Body of pancreas (tissue), 4 donors: ENCODE results near the gene RHBDL1. TPM values are rescaled to one million over a fixed set of nuclear protein-coding genes. Genes with fewer than 3 reads are reported as not detected.

Experiments used
- ATAC-seq: fragments of 150-250 bp; one replicate; pipeline ENCODE4 v1.9.1; 2016
- DNase-seq, 4 donors: peaks; one replicate each; pipeline ENCODE4 v3.0.0-alpha.2; 2019
- H3K27ac ChIP-seq, 4 donors: fragments of 200-600 bp; sonication (generic); 1 replicate in 3 of 4; 2 replicates in 1 of 4; pipeline versions ENCODE4 v1.5.1 to v1.6.1; 2016 to 2019; ENCODE audit warnings: mild to moderate bottlenecking in 1 of 4, mixed read lengths in 1 of 4, moderate library complexity in 1 of 4
- H3K27me3 ChIP-seq, 2 donors: fragments of 200-600 bp; sonication (generic); one replicate each; pipeline ENCODE4 v1.6.0; 2016; ENCODE audit warnings: mild to moderate bottlenecking in 1 of 2
- H3K36me3 ChIP-seq, 2 donors: fragments of 200-600 bp; sonication (generic); replicated peaks in 1 of 2; 2 replicates each; pipeline ENCODE4 v1.5.1; 2016; ENCODE audit warnings: low read depth in 2 of 2; ENCODE audit not compliant: insufficient read depth in 1 of 2
- H3K4me1 ChIP-seq: fragments of 200-600 bp; sonication (generic); one replicate; pipeline ENCODE4 v1.6.0; 2016
- H3K4me3 ChIP-seq, 2 donors: fragments of 200-600 bp; sonication (generic); 1 replicate in 1 of 2; 2 replicates in 1 of 2; pipeline ENCODE4 v1.5.1; 2016 to 2019
- H3K9me3 ChIP-seq, 3 donors: fragments of 200-600 bp; sonication (generic); 1 replicate in 2 of 3; 2 replicates in 1 of 3; pipeline ENCODE4 v1.5.1; 2016
- POLR2A ChIP-seq, 3 donors: fragments of 450-650 bp; IDR thresholded peaks; one replicate each; pipeline ENCODE4 v1.6.1; 2016; ENCODE audit warnings: antibody characterized with exemption in 3 of 3, mild to moderate bottlenecking in 2 of 3
- WGBS, 2 donors: methylation state at CpG; one replicate each; pipeline ENCODE4 v1.1.5; 2017; 5-methylcytosine and 5-hydroxymethylcytosine counted together
- intact Hi-C: fragments of 100-400 bp; cut with DNase I; formaldehyde crosslinking; loops from one replicate; pipeline ENCODE4 v1.15.1; 2023
- total RNA-seq, 2 donors: library from RNA; depleted of rRNA; stranded (reverse); fragments of >200 nt; gene quantifications; one replicate each; pipeline ENCODE4 v1.1.0, GENCODE V29; 2016
- TF ChIP-seq, protein P1 (sequence below), 7 experiments: fragments of 450-650 bp in 4 of 7; fragments of 200-600 bp in 3 of 7; sonication (generic) in 3 of 7; IDR thresholded peaks; one replicate each; pipeline ENCODE4 v1.5.1; 2016 to 2019; ENCODE audit warnings: antibody characterized with exemption in 7 of 7

Gene RHBDL1
- total RNA-seq, 2 donors from 2014 or later, result 1.8 to 4.3 TPM

DNA sequence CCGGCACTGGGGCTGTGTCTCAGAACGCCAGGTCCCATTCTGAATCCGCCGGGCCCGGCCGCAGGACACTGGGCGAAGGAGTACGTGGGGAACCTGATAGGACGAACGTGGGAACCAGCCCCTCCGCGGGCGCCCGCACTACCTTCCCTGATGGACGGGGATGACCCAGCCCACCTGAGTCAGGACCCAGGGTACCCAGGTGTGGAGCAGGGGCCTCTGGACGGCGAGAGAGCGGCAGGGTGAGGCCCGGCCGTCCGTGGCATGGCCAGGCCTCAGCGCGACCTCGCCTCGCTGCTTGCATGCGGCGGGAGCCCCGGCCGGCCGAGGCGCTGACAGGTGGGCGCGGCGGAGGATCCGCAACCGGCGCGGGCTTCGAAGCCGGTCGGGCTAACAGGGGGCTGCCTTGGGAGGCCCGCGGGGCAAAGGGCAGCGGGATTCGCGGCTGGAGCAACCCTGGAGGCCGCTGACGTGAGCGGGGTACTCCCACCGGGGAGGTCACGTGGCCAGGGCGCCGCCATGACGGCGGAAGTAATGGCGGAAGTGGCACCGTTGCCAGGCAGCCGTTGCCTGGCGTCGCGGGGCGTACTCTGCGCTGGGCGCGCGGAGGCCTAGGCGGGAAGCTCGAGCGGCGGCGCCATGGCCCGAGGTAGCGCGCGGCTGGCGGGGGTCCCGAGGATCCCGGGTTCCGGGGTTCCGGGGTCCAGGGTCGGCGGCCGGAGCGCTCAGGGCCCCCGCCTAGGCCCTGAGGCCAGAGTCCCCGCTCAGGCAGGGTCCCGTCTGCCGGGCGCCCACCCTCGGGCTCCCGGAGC, 26.5 kb upstream of the RHBDL1 start, which contains the start of gene WDR90:
TSS of gene WDR90 (plus strand) at position 585 of the 809 bp plus-strand sequence. CDS start at position 637, 52 bp downstream.
- peaks cover 65% of the 10 kb centered on the region for H3K4me1 ChIP-seq
- TF ChIP-seq, protein P1, sequence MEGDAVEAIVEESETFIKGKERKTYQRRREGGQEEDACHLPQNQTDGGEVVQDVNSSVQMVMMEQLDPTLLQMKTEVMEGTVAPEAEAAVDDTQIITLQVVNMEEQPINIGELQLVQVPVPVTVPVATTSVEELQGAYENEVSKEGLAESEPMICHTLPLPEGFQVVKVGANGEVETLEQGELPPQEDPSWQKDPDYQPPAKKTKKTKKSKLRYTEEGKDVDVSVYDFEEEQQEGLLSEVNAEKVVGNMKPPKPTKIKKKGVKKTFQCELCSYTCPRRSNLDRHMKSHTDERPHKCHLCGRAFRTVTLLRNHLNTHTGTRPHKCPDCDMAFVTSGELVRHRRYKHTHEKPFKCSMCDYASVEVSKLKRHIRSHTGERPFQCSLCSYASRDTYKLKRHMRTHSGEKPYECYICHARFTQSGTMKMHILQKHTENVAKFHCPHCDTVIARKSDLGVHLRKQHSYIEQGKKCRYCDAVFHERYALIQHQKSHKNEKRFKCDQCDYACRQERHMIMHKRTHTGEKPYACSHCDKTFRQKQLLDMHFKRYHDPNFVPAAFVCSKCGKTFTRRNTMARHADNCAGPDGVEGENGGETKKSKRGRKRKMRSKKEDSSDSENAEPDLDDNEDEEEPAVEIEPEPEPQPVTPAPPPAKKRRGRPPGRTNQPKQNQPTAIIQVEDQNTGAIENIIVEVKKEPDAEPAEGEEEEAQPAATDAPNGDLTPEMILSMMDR (IDR thresholded peaks at IDR 0.05), result peak in 1 of 7 experiments; percentile 10
- TF ChIP-seq POLR2A (IDR thresholded peaks at IDR 0.05), result peak; percentile 39 to 63 (median 56)

DNA sequence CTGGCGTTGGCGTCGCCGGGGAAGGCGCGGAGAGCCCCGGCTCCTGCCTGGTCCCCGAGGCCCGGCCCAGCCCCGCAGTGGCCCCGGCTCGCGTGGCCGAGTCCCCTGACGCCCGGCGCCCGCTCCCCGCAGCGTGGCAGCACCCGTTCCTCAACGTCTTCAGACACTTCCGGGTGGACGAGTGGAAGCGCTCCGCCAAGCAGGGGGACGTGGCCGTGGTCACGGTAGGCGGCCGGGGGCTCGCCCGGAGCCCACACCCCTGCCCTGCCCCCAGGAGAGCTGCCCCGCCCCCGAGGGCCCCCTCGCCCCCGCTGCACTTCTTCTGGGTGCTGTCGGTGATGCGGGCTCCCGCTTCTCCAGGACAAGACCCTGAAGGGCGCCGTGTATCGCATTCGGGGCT, 25.8 kb upstream of the RHBDL1 start:
- WGBS, 2 donors, result 2 to 18% methylated on average over 7 to 43 of the region's 44 CpGs
- Histone ChIP-seq H3K36me3 (no peaks in the 10 kb centered on the region), H3K4me3 (peak overlapping the region; percentile 37 to 70), H3K27me3 (no peaks in the 10 kb centered on the region), H3K9me3 (no peaks in the 10 kb centered on the region), H3K27ac (peak overlapping the region in 3 of 4 donors; percentile 95 to 96 (median 95)), H3K4me1 (peaks cover 58% of the 10 kb centered on the region)
- no peak for DNase-seq
- TF ChIP-seq, protein P1 (IDR thresholded peaks at IDR 0.05), result no peak
- TF ChIP-seq POLR2A (IDR thresholded peaks at IDR 0.05), result no peak
- intact Hi-C loops, result no loop called here
- no peak for ATAC-seq

More for the DNA sequence above, 26.5 kb upstream of the RHBDL1 start, which contains the start of gene WDR90:
- no peaks in the 10 kb centered on the region for H3K27me3 ChIP-seq
- WGBS, 2 donors, result 8% methylated on average over 90 of the region's 91 CpGs; no CpG with 5 or more reads in 1 of the 2 donors
- DNase-seq (peak; percentile 92 to 94 (median 92)), ATAC-seq (peak; percentile 89)
- intact Hi-C loops, result no loop called here
- peak within 1 kb of the TSS; percentile 37 to 70 for H3K4me3 ChIP-seq
- H3K27ac ChIP-seq, result peak within 1 kb of the TSS; percentile 92 to 96 (median 95)
- no peaks in the 10 kb centered on the region for H3K36me3 ChIP-seq
- no peaks in the 10 kb centered on the region for H3K9me3 ChIP-seq

DNA sequence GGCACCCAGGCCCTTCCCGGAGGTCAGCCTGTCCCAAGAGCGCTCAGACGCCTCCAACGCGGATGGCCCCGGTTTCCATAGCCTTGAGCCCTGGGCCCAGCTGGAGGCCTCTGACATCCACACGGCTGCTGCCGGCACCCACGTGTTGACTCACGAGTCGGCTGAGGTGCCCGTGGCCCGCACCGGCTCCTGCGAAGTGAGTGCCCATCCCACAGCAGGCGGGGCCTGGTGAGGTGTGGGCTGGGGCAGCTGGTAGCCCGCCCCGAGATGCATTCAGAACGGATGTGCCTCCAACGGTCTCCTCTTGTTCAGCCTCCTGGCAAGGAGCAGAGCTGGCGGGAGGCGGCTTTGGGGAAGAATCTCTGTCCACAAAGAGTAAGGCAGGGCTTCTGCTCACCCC, 23.6 kb upstream of the RHBDL1 start:
- Histone ChIP-seq H3K27me3 (no peaks in the 10 kb centered on the region), H3K36me3 (no peaks in the 10 kb centered on the region), H3K27ac (no peak overlapping the region), H3K4me3 (no peak overlapping the region), H3K4me1 (peaks cover 36% of the 10 kb centered on the region), H3K9me3 (no peaks in the 10 kb centered on the region)
- ATAC-seq (no peak), DNase-seq (no peak)
- intact Hi-C loops, result no loop called here
- TF ChIP-seq, protein P1 (IDR thresholded peaks at IDR 0.05), result no peak
- no peak for TF ChIP-seq POLR2A (IDR thresholded peaks at IDR 0.05)
- WGBS, 2 donors, result 93 to 94% methylated on average over 6 to 18 of the region's 22 CpGs

DNA sequence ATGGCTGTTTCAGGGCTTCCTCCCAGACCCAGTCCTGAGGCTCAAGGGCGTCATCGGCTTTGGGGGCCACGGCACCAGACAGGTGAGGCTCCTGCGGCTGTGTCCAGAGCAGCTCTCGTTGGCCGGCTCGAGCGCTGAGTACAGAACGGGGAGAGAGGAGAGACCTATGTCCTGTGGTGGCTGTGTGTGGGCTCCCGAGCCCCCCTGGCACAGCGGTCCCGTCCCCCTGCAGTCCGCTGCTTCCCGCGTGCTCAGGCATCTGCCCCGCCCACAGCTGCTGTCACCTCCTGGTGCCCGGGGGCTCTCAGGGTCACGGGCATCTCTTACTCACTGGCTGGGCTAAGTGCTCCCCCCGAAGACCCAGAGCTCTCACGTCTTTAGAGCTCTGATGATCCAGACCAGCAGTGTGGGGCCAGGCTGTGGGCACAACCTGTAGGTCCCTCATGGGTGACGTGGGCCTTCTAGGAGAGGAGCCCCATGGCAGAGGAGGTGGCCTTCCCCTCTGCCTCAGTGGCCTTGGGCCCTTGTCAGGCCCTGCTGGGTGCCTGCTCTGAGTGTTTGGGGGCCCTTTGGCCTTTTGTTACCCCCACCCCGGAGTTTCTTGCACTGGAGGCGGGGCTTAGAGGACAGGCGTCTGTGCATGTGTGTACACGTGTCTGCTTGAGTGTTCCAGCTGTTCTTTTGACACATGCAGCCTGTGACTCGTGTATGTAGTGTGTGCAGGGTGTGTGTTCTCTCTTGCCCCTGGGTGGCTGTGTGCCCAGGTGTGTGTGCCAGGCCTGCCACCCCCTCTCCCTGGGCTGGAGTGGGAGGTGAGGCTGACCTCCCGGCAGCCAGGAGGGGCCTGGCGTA, 22.8 kb upstream of the RHBDL1 start:
- Histone ChIP-seq H3K27me3 (no peaks in the 10 kb centered on the region), H3K4me1 (peaks cover 28% of the 10 kb centered on the region), H3K4me3 (no peak overlapping the region), H3K27ac (no peak overlapping the region), H3K36me3 (no peaks in the 10 kb centered on the region), H3K9me3 (no peaks in the 10 kb centered on the region)
- 88 to 89% methylated on average over 14 to 25 of the region's 28 CpGs for WGBS, 2 donors
- TF ChIP-seq, protein P1 (IDR thresholded peaks at IDR 0.05), result no peak
- no peak for TF ChIP-seq POLR2A (IDR thresholded peaks at IDR 0.05)
- ATAC-seq (no peak), DNase-seq (no peak)
- intact Hi-C loops, result no loop called here
